Astrocyte of the cerebellum (primary cell): ENCODE data around the gene SHROOM3.

Experiments used
- DNase-seq: peaks from one replicate; pipeline ENCODE4 v3.0.0-alpha.2; 2011; ENCODE audit warnings: low read depth
- H3K4me3 ChIP-seq: 2 replicates; pipeline ENCODE4 v1.5.1; 2011; ENCODE audit warnings: mild to moderate bottlenecking, low read depth, low read length, moderate library complexity
- in situ Hi-C: cut with HindIII; loops from 2 replicates; pipeline ENCODE4 v1.10.0; 2017; ENCODE audit warnings: low sequenced_read_pairs
- TF ChIP-seq, protein P1 (sequence below): IDR thresholded peaks from 2 replicates; pipeline ENCODE4 v1.5.1; 2012; ENCODE audit warnings: low read length, low read depth, moderate library complexity, mild to moderate bottlenecking; ENCODE audit errors: missing control alignments

Gene SHROOM3

DNA sequence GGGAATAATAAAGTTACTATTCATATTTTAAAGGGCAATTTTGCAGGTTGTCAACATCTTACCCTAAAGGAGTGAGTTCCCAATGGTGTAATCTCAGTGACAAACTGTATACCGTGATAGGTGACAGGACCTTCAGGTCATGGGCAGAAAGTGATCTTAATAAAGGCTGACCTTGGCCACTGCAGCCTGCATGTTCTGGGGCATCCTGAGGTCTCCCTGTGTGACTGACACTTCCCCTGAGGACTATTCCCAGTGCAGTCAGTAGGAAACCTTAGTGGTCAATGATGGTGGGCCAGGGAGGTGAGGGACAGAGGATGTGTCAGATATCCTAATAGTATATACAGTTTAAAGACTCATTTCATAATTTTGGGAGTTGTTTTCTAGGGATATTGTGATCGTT lies 137.2 kb downstream of the SHROOM3 start:
- in situ Hi-C loops = no loop called here
- TF ChIP-seq, protein P1, sequence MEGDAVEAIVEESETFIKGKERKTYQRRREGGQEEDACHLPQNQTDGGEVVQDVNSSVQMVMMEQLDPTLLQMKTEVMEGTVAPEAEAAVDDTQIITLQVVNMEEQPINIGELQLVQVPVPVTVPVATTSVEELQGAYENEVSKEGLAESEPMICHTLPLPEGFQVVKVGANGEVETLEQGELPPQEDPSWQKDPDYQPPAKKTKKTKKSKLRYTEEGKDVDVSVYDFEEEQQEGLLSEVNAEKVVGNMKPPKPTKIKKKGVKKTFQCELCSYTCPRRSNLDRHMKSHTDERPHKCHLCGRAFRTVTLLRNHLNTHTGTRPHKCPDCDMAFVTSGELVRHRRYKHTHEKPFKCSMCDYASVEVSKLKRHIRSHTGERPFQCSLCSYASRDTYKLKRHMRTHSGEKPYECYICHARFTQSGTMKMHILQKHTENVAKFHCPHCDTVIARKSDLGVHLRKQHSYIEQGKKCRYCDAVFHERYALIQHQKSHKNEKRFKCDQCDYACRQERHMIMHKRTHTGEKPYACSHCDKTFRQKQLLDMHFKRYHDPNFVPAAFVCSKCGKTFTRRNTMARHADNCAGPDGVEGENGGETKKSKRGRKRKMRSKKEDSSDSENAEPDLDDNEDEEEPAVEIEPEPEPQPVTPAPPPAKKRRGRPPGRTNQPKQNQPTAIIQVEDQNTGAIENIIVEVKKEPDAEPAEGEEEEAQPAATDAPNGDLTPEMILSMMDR = no peak
- no peak for DNase-seq
- H3K4me3 ChIP-seq = no peak overlapping the region

DNA sequence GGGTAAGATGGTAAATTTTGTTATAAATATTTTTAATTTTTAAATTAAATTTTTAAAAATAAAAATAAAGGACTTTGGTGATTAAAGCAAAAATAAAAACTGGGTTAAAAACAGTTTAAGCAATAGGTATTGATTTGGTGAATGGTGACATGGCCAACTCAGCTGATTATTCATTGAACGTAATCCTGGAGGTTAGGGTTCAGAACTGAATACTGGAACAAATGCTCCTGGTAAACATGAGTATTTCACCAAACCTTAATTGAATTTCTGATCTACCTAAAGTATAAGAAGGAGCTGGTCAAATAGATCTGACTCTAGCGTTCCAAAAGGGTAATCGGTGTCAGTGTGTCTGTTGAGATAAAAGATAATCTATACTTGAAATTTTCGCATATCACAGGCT lies 141.8 kb downstream of the SHROOM3 start:
- no peak for DNase-seq
- TF ChIP-seq, protein P1 = no peak
- in situ Hi-C loops = no loop called here

DNA sequence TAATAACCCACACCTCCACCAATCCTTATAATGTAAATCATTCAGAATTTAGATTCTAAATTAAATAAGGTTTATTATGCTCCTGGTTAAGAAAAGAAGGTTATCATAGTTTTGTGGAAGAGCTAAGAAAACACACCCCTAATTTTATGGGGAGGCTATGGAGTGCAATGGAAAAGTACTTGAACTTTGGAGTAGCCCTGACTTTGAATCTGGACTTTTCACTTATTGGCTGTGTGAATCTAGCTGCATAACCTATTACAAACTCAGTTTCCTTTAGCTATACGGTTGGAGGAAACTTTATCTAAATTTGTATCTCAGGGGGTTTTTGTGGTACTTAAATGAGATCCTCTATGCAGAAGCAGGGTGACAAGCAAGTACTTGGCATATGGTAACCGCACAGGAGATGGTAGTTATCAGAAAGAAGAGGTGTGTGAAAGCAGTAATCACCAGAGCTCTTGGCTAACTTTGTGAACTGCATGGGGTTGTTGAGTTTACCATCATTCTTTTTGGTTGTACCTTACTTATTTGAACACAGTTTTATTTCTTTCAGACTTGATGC lies 143.1 kb downstream of the SHROOM3 start:
- in situ Hi-C loops = no loop called here
- no peak overlapping the region for H3K4me3 ChIP-seq
- TF ChIP-seq, protein P1 = no peak
- no peak for DNase-seq

More for the DNA sequence above, 141.8 kb downstream of the SHROOM3 start:
- no peak overlapping the region for H3K4me3 ChIP-seq

DNA sequence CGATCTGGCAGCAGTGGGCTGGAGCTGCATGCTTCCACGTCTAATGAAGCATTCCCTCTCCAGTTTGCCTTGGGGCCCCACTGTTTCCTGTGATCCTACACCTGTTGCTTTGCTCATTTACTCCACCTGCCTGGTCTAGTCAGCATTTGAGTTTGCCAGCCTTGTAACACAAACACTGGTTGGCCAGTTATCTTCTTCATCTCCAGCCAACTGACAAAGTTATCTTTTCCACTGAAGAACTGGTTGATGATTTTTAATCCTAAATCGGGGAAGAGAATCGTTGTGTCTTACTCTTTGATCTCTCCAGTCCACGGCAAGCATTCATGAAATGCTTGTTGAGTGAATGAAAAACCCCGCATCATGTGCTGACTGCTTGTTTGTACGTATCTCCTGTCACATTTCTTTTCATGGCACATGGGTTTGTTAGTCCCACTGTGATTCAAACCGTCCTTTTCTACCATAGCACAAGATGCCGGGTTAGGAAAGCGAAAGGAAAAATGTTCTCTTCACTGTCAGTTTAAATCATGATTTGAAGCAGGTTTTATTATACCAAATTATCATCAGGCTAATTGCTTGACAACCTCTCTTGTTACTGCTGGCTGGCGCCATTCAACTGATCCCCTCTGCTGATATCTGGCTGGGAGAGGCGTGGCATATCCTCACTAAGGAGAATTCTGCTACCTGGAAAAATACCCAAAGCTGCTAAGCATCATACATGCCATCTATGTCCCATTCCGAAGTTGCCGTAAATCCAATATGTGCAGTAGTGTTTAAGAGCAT lies 144.8 kb downstream of the SHROOM3 start:
- TF ChIP-seq, protein P1 = no peak
- no peak overlapping the region for H3K4me3 ChIP-seq
- DNase-seq = no peak
- in situ Hi-C loops = no loop called here

DNA sequence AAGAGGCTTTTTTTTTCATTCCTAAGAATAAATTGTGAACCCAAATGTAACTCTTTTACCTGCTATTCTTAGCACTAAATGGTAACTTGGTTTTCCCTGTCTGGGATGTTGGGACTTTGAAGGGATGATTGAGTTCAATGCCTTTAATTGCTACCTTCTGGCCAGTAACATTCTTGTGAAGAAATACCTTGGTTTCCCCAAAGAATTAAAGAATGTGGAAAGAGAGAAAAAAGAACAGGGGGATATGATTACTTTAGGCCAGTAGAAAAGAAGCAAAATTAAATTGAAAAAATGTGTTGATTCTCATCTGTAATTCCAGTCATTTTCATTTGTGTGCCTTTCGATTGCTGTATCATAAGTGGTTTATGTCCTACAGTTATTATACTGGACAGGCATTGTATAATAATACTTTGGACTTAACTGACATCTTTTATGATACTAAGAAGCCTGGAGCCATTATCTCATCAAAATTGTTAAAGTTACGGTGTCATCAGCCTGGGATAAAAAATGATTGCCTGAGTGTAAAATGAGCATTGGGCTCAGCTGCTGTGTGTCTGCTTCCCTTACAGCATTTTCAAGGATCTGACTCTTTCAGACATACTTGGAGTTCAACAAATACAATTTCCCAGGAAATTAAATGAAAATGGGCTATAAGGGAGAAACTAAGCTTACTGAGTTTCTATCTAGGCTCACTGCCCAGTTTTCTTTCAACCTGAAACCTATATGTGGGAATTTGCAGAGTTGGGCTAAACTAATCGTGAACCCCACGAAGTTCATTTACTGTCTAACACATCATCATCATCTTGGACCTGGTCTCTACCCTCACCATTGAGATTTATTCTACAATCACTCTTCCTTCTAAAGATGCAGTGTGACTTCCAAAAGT lies 146.3 kb downstream of the SHROOM3 start:
- DNase-seq = no peak
- no peak overlapping the region for H3K4me3 ChIP-seq
- TF ChIP-seq, protein P1 = no peak
- in situ Hi-C loops = no loop called here

DNA sequence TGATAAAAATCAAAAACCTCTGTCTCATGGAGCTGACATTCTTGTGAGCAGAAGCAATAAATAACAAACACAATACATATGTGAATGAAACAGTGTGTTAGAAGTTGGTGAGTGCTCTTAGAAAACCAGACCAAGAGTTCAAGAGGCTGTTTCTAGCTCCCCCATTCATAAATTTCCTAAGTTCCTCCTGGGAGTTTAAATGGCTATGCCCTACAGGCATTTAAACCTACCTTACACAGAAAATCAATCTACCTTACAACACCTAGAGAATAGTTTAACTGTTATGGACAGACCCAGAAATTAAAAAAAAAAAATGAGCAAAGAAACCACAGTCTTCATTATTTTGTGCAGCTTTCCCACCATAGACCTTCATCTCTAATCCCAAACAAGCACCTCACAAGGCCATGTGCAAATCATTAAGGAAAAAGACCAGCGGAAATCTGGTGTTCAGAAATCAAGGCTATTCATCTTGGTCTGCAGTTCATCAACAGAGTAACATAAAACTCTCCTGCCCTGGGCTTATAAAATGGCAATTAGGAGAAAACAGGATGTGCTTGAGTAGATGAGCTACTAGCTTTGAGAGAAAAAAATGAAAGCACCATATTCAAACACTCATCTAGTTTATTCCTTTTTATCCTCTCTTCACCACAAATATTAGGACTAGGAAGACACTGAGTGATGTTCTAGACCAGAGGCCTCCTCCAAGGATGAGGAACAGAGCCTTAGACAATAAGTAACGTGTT lies 147.2 kb downstream of the SHROOM3 start:
- H3K4me3 ChIP-seq = no peak overlapping the region
- in situ Hi-C loops = no loop called here
- TF ChIP-seq, protein P1 = no peak
- no peak for DNase-seq
